GM12873 (cell line): Measurements from ENCODE around the gene CIB1.

Experiments
- TF ChIP-seq, protein P1 (sequence below): IDR thresholded peaks from 2 replicates; pipeline ENCODE4 v1.5.1; 2012; ENCODE audit warnings: low read depth, mild to moderate bottlenecking, moderate library complexity, low read length, control low read depth; ENCODE audit not compliant: insufficient read depth; ENCODE audit errors: missing control alignments

Gene CIB1

GRCh38 chr15:90221246-90221900 lies 12.4 kb downstream of the CIB1 start:
- TF ChIP-seq, protein P1, sequence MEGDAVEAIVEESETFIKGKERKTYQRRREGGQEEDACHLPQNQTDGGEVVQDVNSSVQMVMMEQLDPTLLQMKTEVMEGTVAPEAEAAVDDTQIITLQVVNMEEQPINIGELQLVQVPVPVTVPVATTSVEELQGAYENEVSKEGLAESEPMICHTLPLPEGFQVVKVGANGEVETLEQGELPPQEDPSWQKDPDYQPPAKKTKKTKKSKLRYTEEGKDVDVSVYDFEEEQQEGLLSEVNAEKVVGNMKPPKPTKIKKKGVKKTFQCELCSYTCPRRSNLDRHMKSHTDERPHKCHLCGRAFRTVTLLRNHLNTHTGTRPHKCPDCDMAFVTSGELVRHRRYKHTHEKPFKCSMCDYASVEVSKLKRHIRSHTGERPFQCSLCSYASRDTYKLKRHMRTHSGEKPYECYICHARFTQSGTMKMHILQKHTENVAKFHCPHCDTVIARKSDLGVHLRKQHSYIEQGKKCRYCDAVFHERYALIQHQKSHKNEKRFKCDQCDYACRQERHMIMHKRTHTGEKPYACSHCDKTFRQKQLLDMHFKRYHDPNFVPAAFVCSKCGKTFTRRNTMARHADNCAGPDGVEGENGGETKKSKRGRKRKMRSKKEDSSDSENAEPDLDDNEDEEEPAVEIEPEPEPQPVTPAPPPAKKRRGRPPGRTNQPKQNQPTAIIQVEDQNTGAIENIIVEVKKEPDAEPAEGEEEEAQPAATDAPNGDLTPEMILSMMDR: peak; percentile 76

DNA sequence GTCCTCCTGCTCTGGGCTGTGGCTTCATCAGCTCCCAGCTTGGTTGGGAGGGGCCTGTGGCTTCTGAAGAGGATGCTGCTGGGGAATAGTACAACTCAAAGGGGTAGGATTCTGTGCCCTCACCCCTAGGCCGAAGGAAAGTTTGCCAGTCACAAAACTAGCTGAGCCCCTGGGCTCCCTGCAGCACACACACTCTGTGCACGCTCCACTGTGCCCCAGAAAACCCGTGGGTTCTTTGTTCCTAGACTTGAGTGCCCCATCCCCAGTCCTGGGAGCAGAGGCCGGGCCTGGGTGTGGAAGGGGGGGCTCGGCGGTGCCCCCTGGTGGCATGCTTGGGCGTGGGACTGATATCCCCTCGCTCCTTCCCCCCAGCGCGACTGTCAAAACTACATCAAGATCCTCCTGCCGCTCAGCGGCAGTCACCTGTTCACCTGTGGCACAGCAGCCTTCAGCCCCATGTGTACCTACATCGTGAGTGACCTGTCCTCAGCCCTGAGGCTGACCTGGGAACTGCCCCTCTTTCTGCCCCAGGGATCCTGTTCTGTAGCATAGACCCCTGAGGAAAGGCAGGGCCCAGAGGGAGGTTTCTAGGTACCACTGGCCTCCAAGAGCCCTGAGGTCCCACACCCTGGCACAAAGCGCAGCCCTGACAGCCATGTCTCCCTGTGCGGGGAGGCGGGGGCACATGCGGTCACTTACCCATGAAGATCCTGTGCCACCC lies 14.2 kb downstream of the CIB1 start:
- TF ChIP-seq, protein P1: peak; percentile 77

DNA sequence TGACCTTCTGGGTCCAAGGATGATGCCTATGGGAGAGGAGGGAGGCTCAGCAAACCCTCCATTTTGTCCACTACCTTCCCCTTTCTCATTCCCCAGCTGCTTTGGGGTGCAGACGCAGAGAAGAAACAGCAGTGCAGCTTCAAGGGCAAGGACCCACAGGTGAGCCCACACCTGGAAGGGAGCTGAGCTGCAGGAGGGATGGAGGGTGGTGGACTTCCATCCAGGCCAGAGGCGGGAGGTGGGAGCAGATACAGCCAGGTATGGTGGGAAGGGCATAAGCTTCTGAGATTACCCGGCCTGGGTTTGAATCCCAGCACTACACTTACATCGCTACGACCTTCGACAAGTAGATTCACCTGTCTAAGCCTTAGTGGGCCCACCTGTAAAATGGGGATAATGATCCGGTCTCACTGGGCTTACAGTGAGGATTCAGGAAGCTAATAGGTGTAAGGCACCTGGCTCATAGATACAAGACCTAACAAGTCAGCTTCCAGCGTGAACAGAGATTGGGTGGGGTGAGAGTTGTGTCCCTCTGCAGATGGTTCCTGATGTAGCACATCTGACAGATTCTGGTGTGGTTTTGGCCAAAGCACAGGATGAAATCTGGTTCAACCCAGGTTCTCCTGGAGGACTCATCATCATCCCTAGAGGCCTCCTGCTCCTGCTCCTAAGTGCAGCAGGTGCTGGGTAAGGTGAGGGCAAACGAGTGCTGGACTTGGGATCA lies 15.9 kb downstream of the CIB1 start:
- TF ChIP-seq, protein P1: no peak

- TF ChIP-seq, protein P1: peak; percentile 34
These were observed 19.1 kb downstream of the CIB1 start for GRCh38 chr15:90214553-90215196.

DNA sequence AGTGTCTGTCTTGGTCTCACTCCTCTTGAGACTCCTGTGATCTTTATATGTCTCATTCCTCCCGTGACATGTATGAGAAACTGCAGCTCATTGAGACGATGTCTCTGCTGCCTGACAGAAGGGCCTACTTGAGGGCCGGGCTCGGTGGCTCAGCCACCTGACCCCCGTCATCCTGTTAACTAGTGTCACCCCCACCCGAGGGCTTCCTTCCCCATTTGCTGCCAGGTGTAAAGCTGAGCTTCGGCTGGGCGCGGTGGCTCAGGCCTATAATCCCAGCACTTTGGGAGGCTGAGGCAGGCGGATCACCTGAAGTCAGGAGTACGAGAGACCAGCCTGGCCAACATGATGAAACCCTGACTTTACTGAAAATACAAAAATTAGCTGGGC lies 19.9 kb downstream of the CIB1 start:
- TF ChIP-seq, protein P1: no peak

- TF ChIP-seq, protein P1: no peak
These were observed 20.5 kb downstream of the CIB1 start for GRCh38 chr15:90213122-90213817.
